CD4-positive, alpha-beta T cell treated with Interleukin-15 for 1 hour (primary cell): Measurements from ENCODE around the gene ERG.

Experiments used
- DNase-seq: peaks from one replicate; pipeline ENCODE4 v3.0.0-alpha.2; 2020

Gene ERG

DNA sequence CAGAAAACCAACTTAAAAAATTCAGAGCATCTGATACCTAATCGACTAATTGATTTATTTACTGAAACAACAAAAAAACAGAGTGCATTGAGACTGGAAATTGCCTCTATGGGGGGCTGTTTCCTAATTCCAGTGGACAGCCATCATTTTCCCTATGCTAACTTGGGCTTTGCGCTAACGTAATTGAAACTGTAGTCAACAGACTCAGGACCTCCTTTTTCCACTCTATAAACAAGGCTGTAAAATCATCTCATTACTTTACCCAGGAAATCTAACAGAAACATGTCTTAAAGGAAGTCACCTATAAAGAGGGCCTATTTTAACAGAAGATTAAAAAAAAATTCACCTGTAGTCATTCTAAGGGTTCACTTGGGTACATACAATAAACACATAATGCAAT, 2.1 kb downstream of the ERG start:
- no peak for DNase-seq

DNA sequence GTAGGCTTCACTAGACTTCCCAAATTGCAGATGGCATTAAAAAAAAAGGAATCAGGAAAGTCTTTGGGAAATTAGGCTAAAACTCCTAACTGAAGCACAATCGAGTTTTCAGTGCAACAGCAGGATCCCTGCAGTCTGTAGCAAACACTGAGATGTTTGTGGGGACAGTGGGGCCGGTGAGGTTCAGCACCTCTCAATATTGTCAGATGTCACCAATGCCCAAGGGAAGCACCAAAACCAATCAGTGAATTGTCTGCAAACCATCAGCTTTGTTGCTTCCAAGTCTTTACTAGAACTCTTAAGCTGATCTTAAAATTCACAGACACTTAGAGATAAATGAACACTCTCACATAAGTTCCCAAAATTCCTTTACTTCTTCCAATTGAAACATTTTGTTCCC, 2.6 kb downstream of the ERG start:
- DNase-seq, result no peak

GRCh38 chr21:38495242-38495641, 3.0 kb downstream of the ERG start:
- no peak for DNase-seq

DNA sequence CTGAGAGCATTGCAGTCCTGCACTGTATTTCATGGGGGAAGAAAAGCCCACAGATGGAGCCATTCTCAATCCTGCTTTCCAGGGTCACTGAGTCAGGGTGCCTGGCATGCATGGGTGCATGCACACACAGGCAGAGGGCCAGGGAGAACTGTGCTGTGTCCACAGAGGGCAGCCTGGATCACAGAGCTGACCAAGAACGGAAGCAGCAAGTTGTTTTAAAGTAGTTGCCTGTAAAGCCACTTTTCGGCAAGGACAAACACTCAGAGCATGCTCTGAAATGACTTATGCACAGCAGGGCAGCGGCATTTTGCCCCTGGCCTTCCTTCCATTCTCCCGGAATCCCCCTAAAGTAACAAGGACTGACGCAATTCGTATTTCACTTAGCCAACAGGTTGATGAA, 3.6 kb downstream of the ERG start:
- DNase-seq, result no peak

GRCh38 chr21:38494251-38494642, 4.0 kb downstream of the ERG start:
- no peak for DNase-seq

DNA sequence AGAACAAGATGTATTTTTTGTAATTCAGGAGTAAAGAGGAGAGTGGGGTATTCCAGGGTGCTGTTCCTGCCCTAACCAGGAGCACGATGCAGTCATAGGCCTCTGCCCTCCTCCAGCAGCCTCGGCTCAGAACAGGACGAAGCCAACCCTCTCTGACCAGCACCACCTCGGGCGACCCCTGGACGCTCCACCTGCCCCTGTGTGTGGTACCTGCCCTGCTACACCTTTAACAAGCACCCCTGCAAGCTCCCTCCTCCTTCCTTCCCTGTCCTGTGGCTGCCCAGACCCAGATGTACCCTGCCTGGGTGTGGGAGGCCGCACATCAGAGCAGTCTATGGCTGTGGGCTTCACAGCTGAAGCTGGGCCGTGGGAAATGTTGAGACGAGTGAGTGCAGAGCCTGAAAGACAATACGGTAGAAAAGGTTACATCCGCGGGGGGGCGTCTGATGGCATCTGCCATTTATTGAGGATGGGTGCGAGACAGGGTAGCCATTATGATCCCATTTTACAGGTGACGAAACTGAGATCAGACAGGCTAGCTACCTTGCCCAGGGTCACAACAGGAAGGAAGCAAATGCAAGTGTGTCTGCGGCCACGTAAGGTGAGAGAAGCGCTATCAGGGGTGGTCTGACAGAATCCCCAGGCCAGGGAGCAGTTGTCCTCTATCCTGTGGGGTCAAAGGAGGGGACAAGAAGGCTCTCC, 4.6 kb downstream of the ERG start:
- DNase-seq, result no peak

DNA sequence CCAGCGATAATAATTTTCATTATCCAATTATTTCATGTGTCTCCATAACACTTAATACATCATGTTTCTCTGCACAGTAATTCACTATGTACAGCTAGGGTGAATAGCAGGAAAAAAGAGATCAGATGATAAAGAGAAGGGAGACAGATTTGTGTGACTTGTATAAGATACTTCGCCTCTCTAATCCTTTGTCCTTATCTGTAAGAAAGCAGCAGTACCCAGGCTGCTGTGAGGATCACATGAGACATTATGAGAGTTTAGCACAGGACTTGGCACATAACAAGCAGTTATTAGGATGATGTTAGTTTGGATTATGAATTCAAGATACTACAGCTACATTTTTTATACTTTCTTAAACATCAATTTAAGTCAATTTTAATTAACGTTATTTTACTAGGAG, 6.3 kb downstream of the ERG start:
- DNase-seq, result no peak

GRCh38 chr21:38491536-38491935, 6.7 kb downstream of the ERG start:
- no peak for DNase-seq

- DNase-seq, result no peak
Observed at GRCh38 chr21:38490411-38491020, 7.8 kb downstream of the ERG start.

DNA sequence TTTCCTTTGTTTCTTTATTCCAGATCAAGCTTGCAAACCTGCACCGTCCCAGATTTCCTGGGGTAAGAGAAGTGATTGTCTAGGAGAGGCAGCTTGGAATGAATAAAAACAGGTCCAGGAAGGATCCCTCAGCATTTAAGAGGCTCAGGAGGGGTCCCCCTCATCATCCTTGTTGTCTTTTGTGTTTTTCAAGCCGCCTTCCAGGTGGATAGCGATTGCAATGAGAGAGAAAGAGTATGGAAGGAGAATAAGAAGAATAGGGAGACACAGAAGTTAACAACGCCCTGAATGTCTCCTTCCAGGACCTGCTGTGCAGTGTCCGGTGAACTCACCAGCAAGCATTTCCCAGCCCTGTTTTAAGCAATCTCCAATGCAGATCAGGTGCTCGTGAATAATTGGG, 8.5 kb downstream of the ERG start:
- DNase-seq, result no peak

- no peak for DNase-seq
Observed at GRCh38 chr21:38489271-38489652, 9.0 kb downstream of the ERG start.

- no peak for DNase-seq
Observed at GRCh38 chr21:38488640-38489270, 9.5 kb downstream of the ERG start.

DNA sequence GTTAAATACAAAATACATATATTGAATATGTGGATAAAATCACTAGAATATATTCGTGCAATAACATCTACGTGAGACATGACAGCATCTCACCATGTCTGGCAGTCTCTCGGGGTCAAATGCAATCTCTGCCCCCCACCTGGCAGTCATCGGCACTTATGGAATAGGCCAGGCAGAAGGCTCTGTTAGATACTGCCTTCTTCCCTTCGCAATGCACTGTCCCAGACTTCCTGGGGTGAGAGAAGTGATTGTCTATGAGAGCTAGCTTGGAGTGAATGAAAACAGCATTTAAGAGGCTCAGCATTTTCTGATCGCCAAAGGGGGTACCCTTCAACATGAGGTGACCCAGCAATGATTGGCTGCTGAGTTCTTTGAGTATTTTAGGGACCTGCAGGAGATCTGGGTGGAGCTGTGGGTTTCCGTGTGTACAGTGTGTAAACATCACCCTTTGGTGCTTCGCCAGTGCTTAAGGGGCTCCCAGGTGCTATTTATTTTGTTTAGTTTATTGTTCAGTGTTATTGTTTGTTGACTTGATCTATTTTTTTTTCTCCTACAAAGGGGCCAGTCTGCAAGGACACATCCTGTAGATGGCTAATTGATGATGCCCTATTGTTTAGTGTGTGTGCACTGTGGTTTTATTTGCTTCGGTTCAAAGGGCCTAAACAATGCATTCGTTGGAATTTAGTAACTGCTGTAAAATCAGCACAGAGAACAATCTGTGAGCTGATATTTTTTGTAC, 10.2 kb downstream of the ERG start:
- DNase-seq, result no peak

DNA sequence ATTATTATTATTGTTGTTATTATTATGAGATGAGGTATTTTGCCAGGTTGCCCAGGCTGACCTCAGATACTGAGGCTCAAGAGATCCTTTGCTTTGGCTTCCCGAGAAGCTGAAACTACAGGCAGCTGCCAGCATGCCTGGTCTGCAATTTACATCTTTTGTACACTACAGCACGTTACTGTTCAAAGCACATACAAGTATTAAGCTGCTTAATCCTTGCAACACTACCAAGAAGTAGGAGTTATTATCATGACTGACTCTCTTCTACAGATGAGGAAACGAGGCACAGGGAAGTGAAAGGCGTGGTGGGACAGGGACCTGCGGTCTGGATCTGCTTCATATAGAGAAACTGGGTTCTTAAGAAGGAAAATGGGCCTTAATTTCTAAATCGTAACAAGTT, 11.6 kb downstream of the ERG start:
- DNase-seq, result no peak

- no peak for DNase-seq
Observed at GRCh38 chr21:38486221-38486620, 12.1 kb downstream of the ERG start.

DNA sequence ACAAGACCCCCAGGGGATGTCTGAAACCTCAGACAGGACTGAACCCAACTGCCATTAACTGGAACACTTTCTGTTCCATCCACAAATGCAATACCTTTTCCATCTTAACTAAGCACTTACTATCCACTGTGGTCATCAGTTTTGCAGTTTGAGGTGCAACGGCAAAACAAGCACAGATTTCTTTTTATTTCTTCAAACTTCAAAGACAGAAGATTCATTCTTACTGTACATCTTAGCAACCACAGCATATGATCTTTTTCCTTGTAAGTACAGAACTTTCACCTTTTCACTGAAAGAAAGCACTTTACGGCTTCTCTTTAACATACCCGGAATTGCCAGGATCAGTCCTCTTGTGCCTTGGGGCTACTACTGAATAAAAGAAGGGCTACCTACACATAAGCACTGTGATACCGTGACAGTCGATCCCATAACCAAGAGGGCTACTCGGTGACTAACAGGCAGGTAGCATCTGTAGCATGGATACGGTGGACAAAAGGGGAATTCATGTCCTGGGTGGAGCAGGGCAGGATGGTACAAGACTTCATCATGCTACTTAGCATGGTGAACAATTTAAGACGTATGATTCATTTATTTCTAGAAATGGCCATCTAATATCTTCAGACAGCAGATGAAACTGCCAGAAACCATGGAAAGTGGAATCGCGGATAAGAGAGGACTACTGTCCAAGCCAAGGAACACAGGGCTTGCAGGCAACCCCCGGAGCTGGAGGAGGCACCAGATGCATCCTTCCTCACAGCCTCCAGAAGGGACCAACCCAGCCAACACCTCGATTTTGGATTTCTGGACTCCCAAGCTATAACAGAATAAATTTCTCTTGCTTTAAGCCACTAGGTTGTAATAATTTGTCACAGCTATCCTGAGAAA, 18.4 kb downstream of the ERG start:
- DNase-seq, result no peak

DNA sequence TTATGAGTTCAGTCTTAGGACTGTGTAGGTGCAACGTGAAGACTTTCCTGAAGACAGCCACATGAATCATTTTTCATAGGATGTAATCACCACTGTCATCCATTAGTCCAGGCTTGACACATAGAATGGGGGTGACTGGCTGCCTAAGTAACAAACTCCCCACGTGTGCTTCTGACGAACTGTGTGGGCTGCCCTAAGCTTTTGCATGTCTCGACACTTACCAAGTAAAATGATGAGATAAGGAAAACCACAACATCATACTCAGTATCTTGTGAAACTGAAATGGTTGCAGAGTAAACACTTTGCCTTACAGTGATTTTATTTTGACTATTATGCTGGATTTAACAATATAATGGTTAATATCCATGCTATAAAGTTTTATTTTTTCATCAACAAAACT, 19.5 kb downstream of the ERG start:
- DNase-seq, result no peak

GRCh38 chr21:38477226-38477625, 21.1 kb downstream of the ERG start:
- DNase-seq, result no peak

- DNase-seq, result no peak
Observed at GRCh38 chr21:38476385-38476784, 21.9 kb downstream of the ERG start.

- no peak for DNase-seq
Observed at GRCh38 chr21:38475519-38475918, 22.8 kb downstream of the ERG start.

- no peak for DNase-seq
Observed at GRCh38 chr21:38474796-38475195, 23.5 kb downstream of the ERG start.

- no peak for DNase-seq
Observed at GRCh38 chr21:38474124-38474523, 24.2 kb downstream of the ERG start.
